Measurements from ENCODE around the gene CNTN1.

The CNTN1 gene

GRCh38 chr12:40988824-40989223 lies 296.6 kb downstream of the CNTN1 start:
- no peak for TF ChIP-seq CTCF (conservative IDR thresholded peaks at IDR 0.05; ENCODE audit: control insufficient read depth, insufficient read depth, low read depth, low read length)
- H3K4me3 ChIP-seq (ENCODE audit: control insufficient read depth, low read depth, low read length), result no peak overlapping the region
- no peak for DNase-seq (ENCODE audit: low read depth)

- no peak for DNase-seq (ENCODE audit: low read depth)
- no peak overlapping the region for H3K4me3 ChIP-seq (ENCODE audit: control insufficient read depth, low read depth, low read length)
- no peak for TF ChIP-seq CTCF (conservative IDR thresholded peaks at IDR 0.05; ENCODE audit: control insufficient read depth, insufficient read depth, low read depth, low read length)
Measured at GRCh38 chr12:40989785-40990184, 297.5 kb downstream of the CNTN1 start.

GRCh38 chr12:40992158-40992557 lies 299.9 kb downstream of the CNTN1 start:
- DNase-seq (ENCODE audit: low read depth), result no peak
- TF ChIP-seq CTCF (conservative IDR thresholded peaks at IDR 0.05; ENCODE audit: control insufficient read depth, insufficient read depth, low read depth, low read length), result no peak
- H3K4me3 ChIP-seq (ENCODE audit: control insufficient read depth, low read depth, low read length), result no peak overlapping the region

GRCh38 chr12:40992674-40993073 lies 300.4 kb downstream of the CNTN1 start:
- DNase-seq (ENCODE audit: low read depth), result no peak
- TF ChIP-seq CTCF (conservative IDR thresholded peaks at IDR 0.05; ENCODE audit: control insufficient read depth, insufficient read depth, low read depth, low read length), result no peak
- no peak overlapping the region for H3K4me3 ChIP-seq (ENCODE audit: control insufficient read depth, low read depth, low read length)

DNA sequence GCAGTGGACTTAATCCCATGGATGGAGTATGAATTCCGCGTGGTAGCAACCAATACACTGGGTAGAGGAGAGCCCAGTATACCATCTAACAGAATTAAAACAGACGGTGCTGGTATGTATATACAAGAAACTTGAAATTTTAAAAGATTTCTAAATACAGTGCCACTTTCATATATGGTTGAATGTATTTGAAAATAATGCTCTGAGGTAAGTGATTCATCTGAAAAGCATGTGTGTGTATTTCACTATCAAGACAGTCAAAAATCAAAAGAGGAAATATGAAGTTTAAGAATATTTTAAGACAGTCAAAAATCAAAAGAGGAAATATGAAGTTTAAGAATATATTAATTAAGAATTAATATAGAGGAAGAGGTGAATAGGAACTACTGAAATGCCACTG lies 300.9 kb downstream of the CNTN1 start:
- no peak overlapping the region for H3K4me3 ChIP-seq (ENCODE audit: control insufficient read depth, low read depth, low read length)
- no peak for TF ChIP-seq CTCF (conservative IDR thresholded peaks at IDR 0.05; ENCODE audit: control insufficient read depth, insufficient read depth, low read depth, low read length)
- no peak for DNase-seq (ENCODE audit: low read depth)

DNA sequence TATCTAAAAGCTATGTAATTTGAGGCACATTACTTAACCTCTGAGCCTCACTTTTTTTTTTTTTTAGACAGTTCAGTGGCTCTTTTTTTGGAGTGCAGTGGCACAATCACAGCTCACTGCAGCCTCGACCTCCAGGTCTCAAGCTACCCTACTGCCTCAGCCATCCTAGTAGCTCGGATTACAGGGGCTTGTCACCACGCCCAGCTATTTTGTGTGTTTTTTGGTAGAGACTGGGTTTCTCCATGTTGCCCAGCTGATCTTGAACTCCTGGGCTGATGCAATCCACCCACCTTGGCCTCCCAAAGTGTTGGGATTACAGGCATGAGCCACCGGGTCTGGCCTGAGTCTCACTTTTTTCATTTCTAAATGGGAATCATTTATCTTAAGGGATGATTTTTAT lies 303.9 kb downstream of the CNTN1 start:
- H3K4me3 ChIP-seq (ENCODE audit: control insufficient read depth, low read depth, low read length), result no peak overlapping the region
- DNase-seq (ENCODE audit: low read depth), result no peak
- TF ChIP-seq CTCF (conservative IDR thresholded peaks at IDR 0.05; ENCODE audit: control insufficient read depth, insufficient read depth, low read depth, low read length), result no peak

DNA sequence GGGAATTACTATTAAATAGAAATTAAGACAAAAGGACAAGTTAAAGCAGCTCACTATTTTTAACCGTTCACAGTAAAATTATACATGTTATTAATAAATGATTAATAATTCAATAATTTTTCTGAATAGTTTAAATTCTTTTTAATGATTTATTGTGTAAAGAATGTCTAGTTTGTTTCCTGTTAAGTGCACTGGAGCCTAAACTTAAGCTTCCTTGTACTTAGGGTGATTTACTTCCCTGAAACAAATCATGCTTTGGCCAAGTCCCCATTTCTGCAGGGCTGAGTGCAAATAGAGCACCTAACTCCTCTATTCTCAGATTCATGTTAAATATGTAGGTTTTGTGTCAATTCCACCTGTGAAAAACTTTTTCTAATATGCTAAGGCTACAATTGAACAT lies 307.0 kb downstream of the CNTN1 start:
- no peak for DNase-seq (ENCODE audit: low read depth)
- TF ChIP-seq CTCF (conservative IDR thresholded peaks at IDR 0.05; ENCODE audit: control insufficient read depth, insufficient read depth, low read depth, low read length), result no peak
- H3K4me3 ChIP-seq (ENCODE audit: control insufficient read depth, low read depth, low read length), result no peak overlapping the region
